Keratinocyte (primary cell): ENCODE results near the gene PRRX1. TPM values are rescaled to one million over a fixed set of nuclear protein-coding genes. Genes with fewer than 3 reads are reported as not detected.
A peak's percentile ranks its signal among the peaks of the same experiment; 100 is the strongest.

Experiments used
- DNase-seq: peaks from one replicate; pipeline ENCODE4 v3.0.0-alpha.2; 2011; ENCODE audit warnings: low read depth, missing footprints, low spot score
- FAIRE-seq: peaks from 2 replicates; lab custom pipeline; 2011; peaks lifted over from hg19 to GRCh38; lab: Jason Lieb, UNC
- H2AFZ ChIP-seq: 2 replicates; pipeline ENCODE4 v1.6.0; 2012; ENCODE audit warnings: low read length, control low read depth, inconsistent platforms; ENCODE audit not compliant: control insufficient read depth
- H3K27ac ChIP-seq: 2 replicates; pipeline ENCODE4 v1.5.1; 2011; ENCODE audit warnings: low read length; ENCODE audit not compliant: control insufficient read depth, insufficient read depth
- H3K27me3 ChIP-seq: 3 replicates; pipeline ENCODE4 v1.6.0; 2011; ENCODE audit warnings: low read length; ENCODE audit not compliant: control insufficient read depth, insufficient read depth; ENCODE audit errors: extremely low read depth
- H3K36me3 ChIP-seq, 2 experiments: 2 replicates in 1 of 2; 3 replicates in 1 of 2; pipeline ENCODE4 v1.5.1; 2011; ENCODE audit warnings: low read length in 2 of 2, mild to moderate bottlenecking in 1 of 2; ENCODE audit not compliant: control insufficient read depth in 2 of 2, insufficient read depth in 2 of 2; ENCODE audit errors: extremely low read depth in 1 of 2
- H3K4me1 ChIP-seq: 3 replicates; pipeline ENCODE4 v1.5.1; 2011; ENCODE audit warnings: low read length; ENCODE audit not compliant: control insufficient read depth, insufficient read depth; ENCODE audit errors: extremely low read depth
- H3K4me2 ChIP-seq: 3 replicates; pipeline ENCODE4 v1.6.0; 2011; ENCODE audit warnings: low read depth, low read length; ENCODE audit not compliant: control insufficient read depth, insufficient read depth; ENCODE audit errors: extremely low read depth
- H3K4me3 ChIP-seq, 3 experiments: fragments of 200-600 bp in 1 of 3; sonication (generic) in 1 of 3; 2 replicates in 2 of 3; 3 replicates in 1 of 3; pipeline ENCODE4 v1.5.1; 2011 to 2016; ENCODE audit warnings: low read length in 3 of 3, mild to moderate bottlenecking in 3 of 3, control low read depth in 2 of 3, inconsistent platforms in 1 of 3, low read depth in 1 of 3, mixed read lengths in 1 of 3, mixed run types in 1 of 3, moderate library complexity in 1 of 3; ENCODE audit not compliant: control insufficient read depth in 2 of 3, insufficient read depth in 2 of 3; ENCODE audit errors: extremely low read depth in 1 of 3
- H3K79me2 ChIP-seq: 2 replicates; pipeline ENCODE4 v1.6.0; 2012; ENCODE audit warnings: low read length; ENCODE audit not compliant: control insufficient read depth, insufficient read depth
- H3K9ac ChIP-seq: 3 replicates; pipeline ENCODE4 v1.6.0; 2011; ENCODE audit warnings: low read length; ENCODE audit not compliant: control insufficient read depth, insufficient read depth; ENCODE audit errors: extremely low read depth
- H3K9me1 ChIP-seq: 3 replicates; pipeline ENCODE4 v1.6.0; 2011; ENCODE audit warnings: low read length; ENCODE audit not compliant: control insufficient read depth, insufficient read depth; ENCODE audit errors: extremely low read depth
- H3K9me3 ChIP-seq: 2 replicates; pipeline ENCODE4 v1.5.1; 2012; ENCODE audit warnings: low read depth, low read length; ENCODE audit not compliant: control insufficient read depth
- H4K20me1 ChIP-seq: 3 replicates; pipeline ENCODE4 v1.6.0; 2011; ENCODE audit warnings: low read length; ENCODE audit not compliant: control insufficient read depth, insufficient read depth; ENCODE audit errors: extremely low read depth
- CTCF ChIP-seq, 3 experiments: IDR thresholded peaks in 1 of 3; conservative IDR thresholded peaks in 1 of 3; optimal IDR thresholded peaks in 1 of 3; 2 replicates in 2 of 3; 3 replicates in 1 of 3; pipeline versions ENCODE3 to v1.5.1; 2011; ENCODE audit warnings: low read length in 3 of 3, mild to moderate bottlenecking in 3 of 3, moderate library complexity in 2 of 3, control low read depth in 1 of 3, inconsistent platforms in 1 of 3; ENCODE audit not compliant: insufficient read depth in 2 of 3; ENCODE audit errors: extremely low read depth in 1 of 3
- EZH2 ChIP-seq: IDR thresholded peaks from one replicate; pipeline ENCODE4 v1.6.1; 2012; ENCODE audit warnings: inconsistent platforms, mild to moderate bottlenecking, low read length, moderate library complexity
- dilution Hi-C: fragments of 300-500 bp; cut with MboI; formaldehyde crosslinking; loops from one replicate; pipeline ENCODE4 v1.7.0; 2020; ENCODE audit warnings: low sequenced_read_pairs; ENCODE audit not compliant: extremely low pct_ligation_motif_present
- polyA plus RNA-seq, 5 experiments: library from polyadenylated mRNA; depleted of rRNA in 3 of 5; stranded (reverse) in 3 of 5; stranded (forward) in 1 of 5; unstranded in 1 of 5; fragments of >200 nt; gene quantifications; 1 replicate in 1 of 5; 2 replicates in 3 of 5; 3 replicates in 1 of 5; pipeline versions ENCODE4 v1.2.1 to v1.2.3, GENCODE V29; 2011 to 2012; ENCODE audit warnings: missing spikeins in 2 of 5, low read depth in 1 of 5, low replicate concordance in 1 of 5

Gene PRRX1
- polyA plus RNA-seq, 1 donor (not counting 4 experiments of a cell fraction or from before 2014, with no cell fraction given) = not detected

GRCh38 chr1:170700842-170701615, 37.1 kb downstream of the PRRX1 start:
- Histone ChIP-seq H3K4me3 (no peak overlapping the region), H3K79me2 (no peaks in the 10 kb centered on the region), H3K9ac (no peak overlapping the region), H3K9me3 (no peaks in the 10 kb centered on the region), H3K4me1 (peaks cover 8% of the 10 kb centered on the region), H3K27me3 (no peaks in the 10 kb centered on the region), H3K4me2 (no peak overlapping the region), H4K20me1 (no peaks in the 10 kb centered on the region), H2AFZ (no peak overlapping the region), H3K27ac (no peak overlapping the region), H3K36me3 (no peaks in the 10 kb centered on the region), H3K9me1 (no peaks in the 10 kb centered on the region)
- dilution Hi-C loops = no loop called here
- FAIRE-seq = no peak
- DNase-seq = no peak
- TF ChIP-seq EZH2 (no peak), CTCF (optimal IDR thresholded peaks at IDR 0.05 in 1 of 3, IDR thresholded peaks at IDR 0.05 in 1 of 3, conservative IDR thresholded peaks at IDR 0.05 in 1 of 3; ENCODE audit: extremely low read depth in 1 of 3, insufficient read depth in 2 of 3, low read length in 3 of 3) (no peak)

- no peaks in the 10 kb centered on the region for H3K36me3 ChIP-seq
- dilution Hi-C loops = no loop called here
- peak overlapping the region; percentile 14 for H2AFZ ChIP-seq
- no peaks in the 10 kb centered on the region for H3K27me3 ChIP-seq
- no peak overlapping the region for H3K27ac ChIP-seq
- no peaks in the 10 kb centered on the region for H3K9me1 ChIP-seq
- no peaks in the 10 kb centered on the region for H3K9me3 ChIP-seq
- H3K79me2 ChIP-seq = no peaks in the 10 kb centered on the region
- DNase-seq (no peak), FAIRE-seq (no peak)
- TF ChIP-seq EZH2 (no peak), CTCF (optimal IDR thresholded peaks at IDR 0.05 in 1 of 3, IDR thresholded peaks at IDR 0.05 in 1 of 3, conservative IDR thresholded peaks at IDR 0.05 in 1 of 3; ENCODE audit: extremely low read depth in 1 of 3, insufficient read depth in 2 of 3, low read length in 3 of 3) (no peak)
- H3K9ac ChIP-seq = no peak overlapping the region
- H3K4me2 ChIP-seq = no peak overlapping the region
- no peaks in the 10 kb centered on the region for H4K20me1 ChIP-seq
- H3K4me1 ChIP-seq = peaks cover 3% of the 10 kb centered on the region
- H3K4me3 ChIP-seq = no peak overlapping the region
These were observed 38.0 kb downstream of the PRRX1 start for GRCh38 chr1:170701962-170702361.
